ENCODE data around the gene RPL39.
"Not testable (repeated sequence)": the region's sequence is repeated elsewhere in the genome, so short reads cannot be mapped to it uniquely, and the experiment has no call there.

- TF ChIP-seq, protein P1, sequence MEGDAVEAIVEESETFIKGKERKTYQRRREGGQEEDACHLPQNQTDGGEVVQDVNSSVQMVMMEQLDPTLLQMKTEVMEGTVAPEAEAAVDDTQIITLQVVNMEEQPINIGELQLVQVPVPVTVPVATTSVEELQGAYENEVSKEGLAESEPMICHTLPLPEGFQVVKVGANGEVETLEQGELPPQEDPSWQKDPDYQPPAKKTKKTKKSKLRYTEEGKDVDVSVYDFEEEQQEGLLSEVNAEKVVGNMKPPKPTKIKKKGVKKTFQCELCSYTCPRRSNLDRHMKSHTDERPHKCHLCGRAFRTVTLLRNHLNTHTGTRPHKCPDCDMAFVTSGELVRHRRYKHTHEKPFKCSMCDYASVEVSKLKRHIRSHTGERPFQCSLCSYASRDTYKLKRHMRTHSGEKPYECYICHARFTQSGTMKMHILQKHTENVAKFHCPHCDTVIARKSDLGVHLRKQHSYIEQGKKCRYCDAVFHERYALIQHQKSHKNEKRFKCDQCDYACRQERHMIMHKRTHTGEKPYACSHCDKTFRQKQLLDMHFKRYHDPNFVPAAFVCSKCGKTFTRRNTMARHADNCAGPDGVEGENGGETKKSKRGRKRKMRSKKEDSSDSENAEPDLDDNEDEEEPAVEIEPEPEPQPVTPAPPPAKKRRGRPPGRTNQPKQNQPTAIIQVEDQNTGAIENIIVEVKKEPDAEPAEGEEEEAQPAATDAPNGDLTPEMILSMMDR (IDR thresholded peaks at IDR 0.05; ENCODE audit: insufficient read depth, low read depth, low read length), result not testable (repeated sequence)
- not testable (repeated sequence) for TF ChIP-seq EZH2 (IDR thresholded peaks at IDR 0.05; ENCODE audit: insufficient read depth, low read length)
Measured at GRCh38 chrX:119750131-119750530, 41.3 kb downstream of the RPL39 start.
